Epithelial cell of prostate (primary cell): Measurements from ENCODE around the gene GNA14.

ENCODE experiments used
- DNase-seq: peaks from one replicate; pipeline ENCODE4 v3.0.0-alpha.2; 2011; ENCODE audit warnings: low read depth, low spot score
- H3K27ac ChIP-seq: fragments of 450-650 bp; 2 replicates; pipeline ENCODE4 v1.5.1; 2017; ENCODE audit warnings: mild to moderate bottlenecking

The GNA14 gene

GRCh38 chr9:77544546-77544945, 103.6 kb downstream of the GNA14 start:
- H3K27ac ChIP-seq: no peak overlapping the region
- DNase-seq: no peak

- no peak overlapping the region for H3K27ac ChIP-seq
- no peak for DNase-seq
Measured at GRCh38 chr9:77543131-77543822, 104.8 kb downstream of the GNA14 start.

GRCh38 chr9:77541600-77541999, 106.5 kb downstream of the GNA14 start:
- DNase-seq: no peak
- no peak overlapping the region for H3K27ac ChIP-seq

GRCh38 chr9:77541055-77541454, 107.1 kb downstream of the GNA14 start:
- no peak for DNase-seq
- H3K27ac ChIP-seq: no peak overlapping the region

GRCh38 chr9:77534376-77535057, 113.6 kb downstream of the GNA14 start:
- H3K27ac ChIP-seq: no peak overlapping the region
- DNase-seq: no peak

GRCh38 chr9:77533671-77534070, 114.5 kb downstream of the GNA14 start:
- no peak overlapping the region for H3K27ac ChIP-seq
- no peak for DNase-seq

GRCh38 chr9:77532607-77533006, 115.5 kb downstream of the GNA14 start:
- H3K27ac ChIP-seq: no peak overlapping the region
- no peak for DNase-seq

- H3K27ac ChIP-seq: no peak overlapping the region
- DNase-seq: no peak
Measured at GRCh38 chr9:77531400-77531799, 116.7 kb downstream of the GNA14 start.

GRCh38 chr9:77523891-77524290, 124.2 kb downstream of the GNA14 start:
- no peak overlapping the region for H3K27ac ChIP-seq
- DNase-seq: no peak

- DNase-seq: no peak
- H3K27ac ChIP-seq: no peak overlapping the region
Measured at GRCh38 chr9:77521091-77521490, 127.0 kb downstream of the GNA14 start.

GRCh38 chr9:77518688-77519087, 129.4 kb downstream of the GNA14 start:
- no peak for DNase-seq
- H3K27ac ChIP-seq: no peak overlapping the region

GRCh38 chr9:77516781-77517180, 131.3 kb downstream of the GNA14 start:
- DNase-seq: no peak
- H3K27ac ChIP-seq: no peak overlapping the region

GRCh38 chr9:77514886-77515711, 133.0 kb downstream of the GNA14 start:
- H3K27ac ChIP-seq: no peak overlapping the region
- no peak for DNase-seq

GRCh38 chr9:77513457-77513856, 134.7 kb downstream of the GNA14 start:
- no peak for DNase-seq
- no peak overlapping the region for H3K27ac ChIP-seq

GRCh38 chr9:77512876-77513275, 135.2 kb downstream of the GNA14 start:
- DNase-seq: no peak
- H3K27ac ChIP-seq: no peak overlapping the region

- no peak for DNase-seq
- no peak overlapping the region for H3K27ac ChIP-seq
Measured at GRCh38 chr9:77511525-77511924, 136.6 kb downstream of the GNA14 start.

- no peak for DNase-seq
- no peak overlapping the region for H3K27ac ChIP-seq
Measured at GRCh38 chr9:77510666-77511065, 137.5 kb downstream of the GNA14 start.

GRCh38 chr9:77508396-77508795, 139.7 kb downstream of the GNA14 start:
- DNase-seq: no peak
- no peak overlapping the region for H3K27ac ChIP-seq

GRCh38 chr9:77507212-77507961, 140.7 kb downstream of the GNA14 start:
- H3K27ac ChIP-seq: no peak overlapping the region
- DNase-seq: no peak

- H3K27ac ChIP-seq: no peak overlapping the region
Measured at GRCh38 chr9:77505232-77505631, 142.9 kb downstream of the GNA14 start.

More at GRCh38 chr9:77505232-77505631, 142.9 kb downstream of the GNA14 start:
- DNase-seq: no peak
